ENCODE data around the gene STPG1. TPM values are rescaled to one million over a fixed set of nuclear protein-coding genes. Genes with fewer than 3 reads are reported as not detected.

STPG1 gene
- total RNA-seq, 1 experiment from 2014 or later = 12.8 TPM

- TF ChIP-seq SP1 (CRISPR knock-in tag; conservative IDR thresholded peaks at IDR 0.05) = no peak
- no peak for TF ChIP-seq OVOL2 (CRISPR knock-in tag; IDR thresholded peaks at IDR 0.05; ENCODE audit: borderline replicate concordance)
- TF ChIP-seq AR (CRISPR knock-in tag; IDR thresholded peaks at IDR 0.05) = no peak
- no peak for TF ChIP-seq ATF2 (CRISPR knock-in tag; IDR thresholded peaks at IDR 0.05; ENCODE audit: borderline replicate concordance, low read depth)
- TF ChIP-seq TP53 (CRISPR knock-in tag; IDR thresholded peaks at IDR 0.05) = no peak
- TF ChIP-seq GTF2I (CRISPR knock-in tag; conservative IDR thresholded peaks at IDR 0.05) = no peak
- TF ChIP-seq CDX4 (CRISPR knock-in tag; IDR thresholded peaks at IDR 0.05; ENCODE audit: borderline replicate concordance) = no peak
- TF ChIP-seq CTCF (IDR thresholded peaks at IDR 0.05) = no peak
- no peak for TF ChIP-seq CREB1 (CRISPR knock-in tag; IDR thresholded peaks at IDR 0.05)
- no peak for TF ChIP-seq ZBTB21 (CRISPR knock-in tag; IDR thresholded peaks at IDR 0.05; ENCODE audit: borderline replicate concordance)
- TF ChIP-seq ZNF423 (CRISPR knock-in tag; IDR thresholded peaks at IDR 0.05) = no peak
- TF ChIP-seq ZNF532 (CRISPR knock-in tag; IDR thresholded peaks at IDR 0.05; ENCODE audit: borderline replicate concordance) = no peak
- no peak for TF ChIP-seq ZNF138 (CRISPR knock-in tag; conservative IDR thresholded peaks at IDR 0.05)
- TF ChIP-seq ETV6 (CRISPR knock-in tag; IDR thresholded peaks at IDR 0.05) = no peak
- TF ChIP-seq ATF3 (CRISPR knock-in tag; conservative IDR thresholded peaks at IDR 0.05) = no peak
- TF ChIP-seq AFF4 (CRISPR knock-in tag; IDR thresholded peaks at IDR 0.05; ENCODE audit: borderline replicate concordance) = no peak
- no peak for TF ChIP-seq GABPB1 (CRISPR knock-in tag; IDR thresholded peaks at IDR 0.05)
- TF ChIP-seq FOXJ3 (CRISPR knock-in tag; IDR thresholded peaks at IDR 0.05; ENCODE audit: borderline replicate concordance) = no peak
- TF ChIP-seq FOXP1 (CRISPR knock-in tag; IDR thresholded peaks at IDR 0.05; ENCODE audit: borderline replicate concordance) = no peak
- TF ChIP-seq E2F5 (CRISPR knock-in tag; IDR thresholded peaks at IDR 0.05) = no peak
- Mint-ChIP-seq H3K27me3 (ENCODE audit: low read depth) (peaks cover 46% of the 10 kb centered on the region), H3K4me3 (peak overlapping the region; percentile 86; the same call in 1 of the 2 replicates), H3K9me3 (no peaks in the 10 kb centered on the region), H3K4me1 (peaks cover 46% of the 10 kb centered on the region), H3K27ac (no peak overlapping the region), H3K36me3 (no peaks in the 10 kb centered on the region)
- DNase-seq (ENCODE audit: low spot score) = no peak
- ChIA-PET POLR2A (no interaction called here), CTCF (interaction anchor here (0.6 to 1.7 kb wide), 5 partner anchors 15 to 252 kb away, joined by 3 to 6 read pairs (median 6); no protein-coding TSS in a partner anchor)
- ATAC-seq = no peak
Observed at GRCh38 chr1:24323281-24323680, 90.3 kb downstream of the STPG1 start.

Measured in WTC11 (cell line).